Limb (tissue), 2 donors: ENCODE results near the gene NAV2.
"Not testable (repeated sequence)": the region's sequence is repeated elsewhere in the genome, so short reads cannot be mapped to it uniquely, and the experiment has no call there.

Experiments
- DNase-seq, 2 donors: peaks; one replicate each; pipeline ENCODE4 v3.0.0-alpha.2; 2016; ENCODE audit errors: extremely low spot score in 2 of 2

Gene NAV2

GRCh38 chr11:19921976-19922688 lies 209.5 kb downstream of the NAV2 start:
- DNase-seq, result no peak

GRCh38 chr11:19922689-19923035 lies 210.0 kb downstream of the NAV2 start:
- no peak for DNase-seq

DNA sequence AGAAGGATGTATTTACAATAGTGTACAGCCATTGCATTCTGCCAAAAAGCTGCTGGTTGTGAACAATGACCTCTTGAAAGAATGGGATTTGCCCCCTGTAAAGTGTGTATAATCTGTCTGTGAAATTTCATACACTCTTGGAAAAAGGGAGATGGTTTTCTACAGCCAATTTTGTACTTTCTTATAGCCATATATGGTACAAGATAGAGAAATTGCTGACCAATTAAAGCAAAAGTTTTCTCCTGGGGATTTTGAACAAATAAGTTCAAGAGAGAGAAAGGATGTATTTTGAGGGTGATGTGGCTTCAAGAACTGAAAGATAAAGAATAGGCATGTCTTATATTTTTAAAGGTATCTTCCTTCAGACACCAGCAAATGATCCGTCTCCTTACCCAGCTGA lies 211.0 kb downstream of the NAV2 start:
- no peak for DNase-seq

DNA sequence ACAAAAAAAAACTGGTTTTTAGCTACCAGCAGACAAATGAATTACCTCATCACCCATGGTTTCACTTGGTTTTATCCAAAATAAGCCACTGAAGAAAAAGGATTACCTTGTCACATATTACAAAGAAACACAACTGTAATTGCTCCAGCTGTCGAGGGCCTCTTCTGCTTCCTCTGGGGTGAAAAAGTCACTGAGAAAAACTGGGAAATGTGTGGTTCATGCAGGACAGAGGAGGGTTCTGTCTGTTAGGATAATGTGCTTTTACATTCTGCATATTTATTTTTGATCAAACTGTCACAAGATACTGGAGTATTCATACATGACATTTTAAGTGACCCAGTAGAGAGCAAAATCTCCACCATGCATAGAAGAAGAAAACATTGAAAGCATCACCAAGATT lies 211.7 kb downstream of the NAV2 start:
- DNase-seq, result no peak

DNA sequence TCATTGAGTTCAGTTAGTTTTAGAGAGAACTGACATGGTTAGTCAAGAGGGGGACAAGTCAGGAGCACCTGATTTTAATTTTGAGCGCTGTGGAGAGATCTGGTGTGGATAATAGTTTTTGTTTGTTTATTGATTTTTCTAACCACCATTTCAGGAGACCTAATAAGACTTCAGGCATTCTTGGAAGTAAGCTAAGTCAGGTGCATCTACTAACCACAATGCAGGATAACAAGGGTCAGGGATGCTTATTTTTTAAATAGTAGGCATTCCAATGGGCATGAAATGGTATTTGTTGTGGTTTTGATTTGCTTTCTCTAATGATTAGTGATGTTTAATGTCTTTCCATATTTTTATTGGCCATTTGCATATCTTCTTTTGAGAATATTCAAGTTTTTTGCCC lies 212.1 kb downstream of the NAV2 start:
- DNase-seq, result no peak

GRCh38 chr11:19927403-19927802 lies 214.8 kb downstream of the NAV2 start:
- DNase-seq, result not testable (repeated sequence)

- DNase-seq, result no peak
Measured at GRCh38 chr11:19929147-19929546, 216.5 kb downstream of the NAV2 start.

- DNase-seq, result no peak
Measured at GRCh38 chr11:19929655-19930054, 217.0 kb downstream of the NAV2 start.

- DNase-seq, result peak; percentile 48 to 51
Measured at GRCh38 chr11:19931141-19931770, 218.6 kb downstream of the NAV2 start.

DNA sequence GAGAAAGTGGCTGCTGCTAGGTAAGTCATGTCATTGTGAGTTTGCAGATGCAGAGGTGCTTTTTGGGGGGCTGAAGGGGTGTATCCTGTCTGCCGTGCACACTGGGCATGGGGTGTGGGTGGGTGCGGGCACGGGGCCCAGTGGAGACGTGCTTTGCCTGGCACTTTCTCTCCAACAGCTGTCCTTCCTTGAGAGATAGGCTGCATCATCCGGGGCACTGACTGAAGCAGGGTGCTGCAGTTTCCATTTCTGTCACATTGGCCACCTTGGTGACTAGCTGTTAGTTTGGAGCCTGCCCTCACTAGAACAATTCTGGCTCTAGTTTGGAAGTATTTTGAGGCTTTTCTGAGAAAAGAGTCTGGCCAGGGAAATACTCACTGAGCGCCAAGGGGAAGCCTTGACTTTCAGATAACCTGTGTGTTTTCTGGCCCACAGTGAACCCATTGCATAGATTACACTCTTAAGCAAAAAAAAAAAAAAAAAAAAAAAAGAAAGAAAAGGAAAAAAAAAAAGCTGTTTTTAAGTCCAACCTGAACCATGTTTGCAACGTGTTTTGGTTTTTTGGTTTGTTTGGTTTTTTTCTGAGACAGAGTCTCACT lies 219.2 kb downstream of the NAV2 start:
- DNase-seq, result peak in 1 of 2 donors; percentile 36

DNA sequence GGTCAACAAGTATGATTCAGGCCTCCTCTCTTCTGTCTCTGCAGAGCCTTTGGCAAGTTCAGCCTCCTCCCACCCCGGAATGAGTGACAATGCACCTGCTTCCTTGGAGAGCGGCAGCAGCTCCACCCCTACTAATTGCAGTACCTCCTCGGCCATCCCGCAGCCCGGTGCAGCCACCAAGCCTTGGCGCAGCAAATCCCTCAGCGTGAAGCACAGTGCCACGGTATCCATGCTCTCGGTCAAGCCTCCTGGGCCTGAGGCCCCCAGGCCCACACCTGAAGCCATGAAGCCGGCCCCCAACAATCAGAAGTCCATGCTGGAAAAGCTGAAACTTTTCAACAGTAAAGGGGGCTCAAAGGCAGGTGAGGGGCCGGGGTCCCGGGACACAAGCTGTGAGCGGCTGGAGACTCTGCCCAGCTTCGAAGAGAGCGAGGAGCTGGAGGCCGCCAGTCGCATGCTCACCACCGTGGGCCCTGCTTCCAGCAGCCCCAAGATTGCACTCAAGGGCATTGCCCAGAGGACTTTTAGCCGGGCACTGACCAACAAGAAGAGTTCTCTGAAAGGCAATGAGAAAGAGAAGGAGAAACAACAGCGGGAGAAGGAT lies 220.6 kb downstream of the NAV2 start:
- no peak for DNase-seq

GRCh38 chr11:19933801-19934488 lies 221.3 kb downstream of the NAV2 start:
- DNase-seq, result no peak

DNA sequence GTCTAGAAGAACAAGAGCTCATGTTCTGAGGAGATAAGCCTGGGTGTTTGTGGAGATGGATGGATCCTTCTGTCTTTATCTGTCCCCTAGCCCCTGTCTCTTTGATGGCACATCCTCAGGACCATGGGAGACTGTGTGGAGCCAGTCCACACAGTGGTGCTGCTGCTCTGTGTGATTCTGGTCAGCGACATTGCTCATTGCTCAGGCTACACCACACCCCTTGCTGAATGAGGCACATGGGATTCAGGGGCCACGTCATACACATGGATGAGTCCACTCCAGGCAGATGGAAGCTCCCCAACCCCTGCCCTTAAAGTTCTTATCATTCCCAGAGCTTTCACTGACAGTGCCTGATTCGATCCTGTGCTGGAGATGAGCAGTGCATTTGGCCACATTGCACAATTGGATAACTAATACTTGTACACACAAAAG lies 222.2 kb downstream of the NAV2 start:
- no peak for DNase-seq

- DNase-seq, result no peak
Measured at GRCh38 chr11:19935507-19935906, 222.9 kb downstream of the NAV2 start.

GRCh38 chr11:19936461-19936860 lies 223.8 kb downstream of the NAV2 start:
- no peak for DNase-seq

- no peak for DNase-seq
Measured at GRCh38 chr11:19938169-19938856, 225.7 kb downstream of the NAV2 start.

GRCh38 chr11:19938866-19939265 lies 226.2 kb downstream of the NAV2 start:
- DNase-seq, result no peak

DNA sequence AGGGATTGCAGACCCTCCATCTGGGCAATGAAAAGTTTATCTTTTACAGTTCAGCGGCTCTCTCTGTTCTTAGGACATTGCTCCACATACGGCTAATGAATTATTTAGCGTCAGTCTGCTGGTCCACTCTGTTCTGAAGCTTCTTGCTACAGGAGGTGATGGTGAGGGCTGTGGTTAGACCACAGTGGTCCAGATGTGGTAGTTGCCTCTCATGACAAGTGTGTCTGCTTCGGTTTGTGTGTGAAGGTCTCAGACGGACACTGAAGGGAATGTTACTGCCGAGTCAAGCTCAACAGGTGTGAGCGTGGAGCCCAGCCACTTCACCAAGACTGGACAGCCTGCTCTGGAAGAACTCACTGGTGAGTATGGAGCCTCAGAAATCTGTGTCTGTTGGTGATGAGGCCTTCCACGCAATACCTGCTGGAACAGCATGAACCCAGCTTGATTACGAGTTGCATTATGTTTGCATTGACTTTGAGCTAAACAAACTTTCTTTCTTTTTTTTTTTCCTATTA lies 226.8 kb downstream of the NAV2 start:
- DNase-seq, result no peak

DNA sequence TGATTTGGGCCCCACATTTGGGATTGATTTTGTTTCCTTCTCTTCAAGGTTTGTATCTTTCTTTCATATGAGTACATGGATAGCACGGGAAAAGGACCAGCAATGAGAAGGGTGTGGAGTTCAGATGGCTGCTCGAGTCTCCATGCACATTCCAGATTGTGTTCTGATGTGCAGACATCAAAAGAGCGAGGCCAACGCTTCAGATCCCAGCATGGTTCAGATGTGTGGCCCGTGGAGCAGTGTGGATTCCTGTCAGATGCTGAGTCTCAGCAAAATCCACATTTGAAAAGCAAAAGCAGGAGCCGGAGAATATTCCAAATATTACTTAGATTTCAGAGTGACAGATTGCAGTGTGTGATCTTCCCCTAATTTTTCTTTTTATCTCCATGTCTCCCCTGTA lies 228.2 kb downstream of the NAV2 start:
- DNase-seq, result no peak

DNA sequence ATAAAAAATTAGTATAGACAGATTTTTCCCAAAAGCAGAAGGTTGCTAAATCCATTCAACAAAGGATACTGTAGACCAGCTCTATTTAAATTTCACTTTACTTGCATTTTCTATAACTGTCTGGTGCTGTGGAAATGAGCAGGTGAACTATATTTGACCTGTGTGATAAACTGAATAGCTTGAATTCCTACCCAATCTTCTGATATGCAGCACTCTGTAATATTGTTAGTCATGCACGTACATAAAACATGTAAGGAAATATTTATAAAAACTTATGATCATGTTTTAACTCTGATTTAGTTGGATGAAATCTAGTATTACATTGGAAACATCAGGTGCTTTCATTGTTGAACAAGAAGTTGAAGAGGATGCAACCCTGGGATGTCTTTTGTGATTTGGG lies 234.0 kb downstream of the NAV2 start:
- no peak for DNase-seq

GRCh38 chr11:19947537-19948114 lies 235.0 kb downstream of the NAV2 start:
- no peak for DNase-seq
